GM18519 (cell line): ENCODE measurements around the gene RCN1.

ENCODE experiments used
- ATAC-seq: cut with Tn5 transposase; IDR thresholded peaks from one replicate; pipeline ENCODE4 v1.9.1; 2021; ENCODE audit warnings: mild to moderate bottlenecking, moderate library complexity; ENCODE audit not compliant: unreplicated experiment, low FRiP score

The RCN1 gene

DNA sequence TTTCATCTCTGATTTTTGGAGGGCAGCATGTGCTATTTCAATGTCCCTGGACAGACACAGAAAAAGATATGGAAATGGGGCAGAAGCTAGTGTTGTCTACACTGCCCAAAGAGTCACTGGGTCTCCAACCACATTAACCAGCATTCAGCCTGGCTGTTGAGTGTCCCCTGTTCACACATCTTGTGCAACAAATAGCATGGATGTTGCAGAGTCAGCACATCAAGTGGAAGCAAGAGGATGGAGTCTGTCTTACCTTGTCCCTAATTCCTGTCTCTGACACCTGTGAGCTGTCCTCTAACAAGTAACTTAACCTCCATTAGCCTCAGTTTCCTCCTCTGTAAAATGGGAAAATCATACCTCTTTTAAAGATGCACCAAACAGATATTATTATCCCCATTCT, 60.2 kb downstream of the RCN1 start:
- no peak for ATAC-seq

DNA sequence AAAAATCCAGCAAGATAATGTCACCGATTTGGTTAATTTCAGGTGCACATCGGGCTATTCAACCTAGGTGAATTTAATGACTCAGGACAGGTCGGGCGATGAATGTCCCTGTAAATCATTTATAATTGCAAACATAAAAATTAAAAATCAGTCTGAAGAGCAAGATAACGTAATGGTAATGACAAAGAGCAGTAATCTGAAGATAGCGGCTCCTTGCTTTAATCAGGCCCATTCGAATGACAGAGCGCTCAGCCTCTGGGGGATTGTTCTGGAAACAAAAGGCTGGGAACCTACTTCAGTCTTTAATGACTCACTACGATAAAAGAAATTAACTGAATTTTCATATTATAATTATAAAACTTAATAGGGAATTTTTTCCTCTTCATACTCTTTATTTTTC, 61.3 kb downstream of the RCN1 start:
- no peak for ATAC-seq

DNA sequence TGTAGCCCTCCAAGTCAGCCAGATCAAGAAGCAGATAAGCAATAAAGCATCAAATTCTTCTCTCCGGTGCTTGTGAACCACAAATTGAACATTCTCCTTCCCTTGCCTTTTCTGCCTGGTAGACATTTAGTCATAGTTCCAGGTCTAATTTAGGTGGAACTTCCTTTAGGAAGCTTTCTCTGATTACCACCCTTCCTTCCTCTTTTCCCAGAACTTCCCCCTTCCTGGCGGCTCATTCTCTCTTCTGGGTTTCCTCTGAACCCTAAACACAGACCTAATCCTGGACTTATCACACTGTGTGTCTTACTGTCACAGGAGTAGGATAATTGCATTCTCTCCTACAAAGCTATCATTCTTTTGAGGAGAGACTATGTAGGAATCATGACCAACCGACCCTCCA, 61.9 kb downstream of the RCN1 start:
- no peak for ATAC-seq

DNA sequence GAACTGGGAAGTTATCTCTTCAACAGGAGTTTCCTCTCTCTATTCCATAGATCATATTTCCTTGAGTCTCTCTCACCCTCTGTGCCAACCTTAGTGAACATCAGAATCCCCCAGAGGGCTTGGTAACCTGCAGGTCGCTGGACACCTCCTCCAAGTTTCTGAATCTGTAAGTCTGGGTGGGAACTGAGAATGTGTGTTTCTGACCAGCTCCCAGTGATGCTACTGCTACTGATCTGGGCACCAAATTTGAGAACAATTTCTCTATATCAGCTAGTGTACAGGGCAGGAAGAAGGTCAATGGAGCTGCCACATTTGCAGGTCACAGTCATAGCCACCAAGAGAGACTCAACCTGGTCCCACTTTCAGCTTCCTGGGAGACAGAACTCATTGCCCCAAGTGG, 62.9 kb downstream of the RCN1 start:
- peak; percentile 35 for ATAC-seq

DNA sequence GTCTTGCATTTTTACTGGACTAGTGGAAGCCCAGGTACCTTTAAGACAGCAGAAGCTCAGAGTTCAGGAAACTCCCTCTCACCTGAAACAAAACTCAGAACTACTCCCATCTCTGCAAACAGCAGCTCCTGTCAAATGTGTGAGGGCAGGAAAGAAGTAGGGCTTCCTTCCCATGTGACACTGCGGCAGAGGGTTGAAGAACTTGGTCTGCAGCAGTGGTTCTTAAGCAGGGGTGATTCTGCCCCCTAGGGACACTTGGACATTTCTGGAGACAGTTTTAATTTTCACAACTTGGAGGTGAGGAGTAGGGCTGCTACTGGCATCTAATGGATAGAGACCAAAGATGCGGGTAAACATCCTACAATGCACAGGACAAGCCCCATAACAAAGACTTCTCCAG, 63.4 kb downstream of the RCN1 start:
- peak; percentile 30 for ATAC-seq
